ENCODE measurements around the gene LRFN3.
"Not testable (repeated sequence)": the region's sequence is repeated elsewhere in the genome, so short reads cannot be mapped to it uniquely, and the experiment has no call there.

LRFN3 gene

DNA sequence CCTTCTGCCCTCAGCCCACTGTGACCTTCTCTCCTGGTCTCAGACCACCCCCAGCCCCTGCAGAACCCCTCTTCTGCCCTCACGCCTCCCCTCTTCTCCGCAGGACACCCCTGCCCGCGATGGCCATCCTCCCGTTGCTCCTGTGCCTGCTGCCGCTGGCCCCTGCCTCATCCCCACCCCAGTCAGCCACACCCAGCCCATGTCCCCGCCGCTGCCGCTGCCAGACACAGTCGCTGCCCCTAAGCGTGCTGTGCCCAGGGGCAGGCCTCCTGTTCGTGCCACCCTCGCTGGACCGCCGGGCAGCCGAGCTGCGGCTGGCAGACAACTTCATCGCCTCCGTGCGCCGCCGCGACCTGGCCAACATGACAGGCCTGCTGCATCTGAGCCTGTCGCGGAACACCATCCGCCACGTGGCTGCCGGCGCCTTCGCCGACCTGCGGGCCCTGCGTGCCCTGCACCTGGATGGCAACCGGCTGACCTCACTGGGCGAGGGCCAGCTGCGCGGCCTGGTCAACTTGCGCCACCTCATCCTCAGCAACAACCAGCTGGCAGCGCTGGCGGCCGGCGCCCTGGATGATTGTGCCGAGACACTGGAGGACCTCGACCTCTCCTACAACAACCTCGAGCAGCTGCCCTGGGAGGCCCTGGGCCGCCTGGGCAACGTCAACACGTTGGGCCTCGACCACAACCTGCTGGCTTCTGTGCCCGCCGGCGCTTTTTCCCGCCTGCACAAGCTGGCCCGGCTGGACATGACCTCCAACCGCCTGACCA is 3.3 kb downstream of the LRFN3 start:
- no peak for ATAC-seq

DNA sequence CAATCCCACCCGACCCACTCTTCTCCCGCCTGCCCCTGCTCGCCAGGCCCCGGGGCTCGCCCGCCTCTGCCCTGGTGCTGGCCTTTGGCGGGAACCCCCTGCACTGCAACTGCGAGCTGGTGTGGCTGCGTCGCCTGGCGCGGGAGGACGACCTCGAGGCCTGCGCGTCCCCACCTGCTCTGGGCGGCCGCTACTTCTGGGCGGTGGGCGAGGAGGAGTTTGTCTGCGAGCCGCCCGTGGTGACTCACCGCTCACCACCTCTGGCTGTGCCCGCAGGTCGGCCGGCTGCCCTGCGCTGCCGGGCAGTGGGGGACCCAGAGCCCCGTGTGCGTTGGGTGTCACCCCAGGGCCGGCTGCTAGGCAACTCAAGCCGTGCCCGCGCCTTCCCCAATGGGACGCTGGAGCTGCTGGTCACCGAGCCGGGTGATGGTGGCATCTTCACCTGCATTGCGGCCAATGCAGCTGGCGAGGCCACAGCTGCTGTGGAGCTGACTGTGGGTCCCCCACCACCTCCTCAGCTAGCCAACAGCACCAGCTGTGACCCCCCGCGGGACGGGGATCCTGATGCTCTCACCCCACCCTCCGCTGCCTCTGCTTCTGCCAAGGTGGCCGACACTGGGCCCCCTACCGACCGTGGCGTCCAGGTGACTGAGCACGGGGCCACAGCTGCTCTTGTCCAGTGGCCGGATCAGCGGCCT is 4.1 kb downstream of the LRFN3 start:
- ATAC-seq, result no peak

DNA sequence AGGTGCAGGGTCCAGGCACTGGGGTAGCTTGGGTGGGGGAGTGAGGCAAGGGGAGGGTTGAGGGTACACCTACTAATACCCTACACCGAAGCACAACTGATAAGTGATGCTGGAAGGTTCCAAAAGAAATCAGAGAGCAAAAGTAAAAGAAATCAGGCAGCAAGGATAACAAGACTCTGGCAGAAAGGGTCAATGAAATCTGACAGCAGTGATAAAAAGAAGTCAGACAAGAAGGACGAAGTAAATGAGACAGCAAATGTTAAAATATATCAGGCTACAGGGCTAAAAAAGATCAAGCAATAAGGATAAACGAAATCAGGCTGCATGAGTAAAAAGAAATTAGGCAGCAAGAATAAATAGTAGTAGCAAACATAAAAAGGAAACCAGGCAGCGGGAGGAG is 4.7 kb downstream of the LRFN3 start:
- ATAC-seq, result no peak

DNA sequence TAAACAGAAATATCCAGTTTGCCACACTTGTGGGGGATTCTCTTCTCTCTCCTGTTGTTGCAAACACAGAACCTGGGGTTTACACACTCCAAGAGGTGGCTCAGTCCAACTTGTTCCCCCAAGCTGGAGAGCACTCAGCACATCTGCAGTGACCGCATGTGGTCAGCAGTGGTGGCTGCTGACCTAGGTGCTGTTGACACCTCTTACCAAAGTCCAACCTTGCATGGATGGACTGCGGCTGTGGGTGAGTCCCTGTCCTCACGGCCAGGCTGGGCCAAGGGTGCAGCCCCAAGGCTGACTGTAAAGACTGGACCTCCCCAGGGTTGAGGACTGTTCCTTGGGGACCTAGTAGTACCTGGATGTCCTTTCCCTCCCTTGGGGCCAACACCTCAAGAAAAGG is 6.1 kb downstream of the LRFN3 start:
- ATAC-seq, result no peak

DNA sequence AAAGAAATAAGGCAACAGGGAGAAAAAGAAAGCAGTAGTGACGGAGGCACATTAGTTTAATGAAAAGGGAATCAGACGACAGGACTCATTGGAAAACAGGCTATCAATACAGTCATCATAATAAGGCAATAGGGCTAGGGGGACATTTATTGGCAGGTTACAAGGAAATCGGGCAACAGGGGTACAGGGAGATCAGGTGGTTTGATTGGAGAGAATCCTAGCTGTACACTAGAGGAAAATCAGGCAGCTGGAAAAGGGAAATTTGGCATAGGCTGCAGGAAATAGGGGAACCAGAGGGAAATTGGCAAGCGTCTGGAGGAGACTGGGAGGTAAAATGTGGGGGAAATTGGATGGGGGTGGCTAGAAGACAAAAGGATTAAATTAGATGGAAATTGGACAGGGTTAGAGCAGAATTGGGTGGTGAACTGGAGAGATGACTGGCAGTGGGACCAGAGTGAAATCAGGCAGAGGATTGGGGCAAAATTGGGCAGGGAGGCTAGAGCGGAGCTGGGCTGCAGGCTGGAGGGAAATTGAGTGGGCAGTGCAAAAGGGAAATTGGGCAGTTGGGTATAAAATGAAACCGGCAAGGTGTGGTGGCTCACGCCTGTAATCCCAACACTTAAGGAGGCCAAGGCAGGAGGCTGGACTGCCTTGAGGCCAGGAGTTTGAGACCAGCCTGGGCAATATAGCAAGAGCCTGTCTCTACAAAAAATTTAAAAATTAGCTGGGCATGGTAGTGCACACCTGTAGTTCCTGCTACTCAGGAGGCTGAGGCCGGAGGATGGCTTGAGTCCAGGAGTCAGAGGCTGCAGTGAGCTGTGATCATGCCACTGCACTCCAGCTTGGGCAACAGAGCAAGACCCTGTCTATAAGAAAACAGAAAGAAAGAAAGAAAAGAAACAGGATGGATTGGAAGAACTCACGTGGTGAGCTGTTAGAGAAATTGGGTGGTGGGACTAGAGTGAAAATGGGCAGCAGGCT is 7.4 kb downstream of the LRFN3 start:
- no peak for ATAC-seq

DNA sequence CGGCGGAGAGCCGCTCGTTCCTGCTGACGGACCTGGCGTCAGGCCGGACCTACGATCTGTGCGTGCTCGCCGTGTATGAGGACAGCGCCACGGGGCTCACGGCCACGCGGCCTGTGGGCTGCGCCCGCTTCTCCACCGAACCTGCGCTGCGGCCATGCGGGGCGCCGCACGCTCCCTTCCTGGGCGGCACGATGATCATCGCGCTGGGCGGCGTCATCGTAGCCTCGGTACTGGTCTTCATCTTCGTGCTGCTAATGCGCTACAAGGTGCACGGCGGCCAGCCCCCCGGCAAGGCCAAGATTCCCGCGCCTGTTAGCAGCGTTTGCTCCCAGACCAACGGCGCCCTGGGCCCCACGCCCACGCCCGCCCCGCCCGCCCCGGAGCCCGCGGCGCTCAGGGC is 8.4 kb downstream of the LRFN3 start:
- no peak for ATAC-seq

DNA sequence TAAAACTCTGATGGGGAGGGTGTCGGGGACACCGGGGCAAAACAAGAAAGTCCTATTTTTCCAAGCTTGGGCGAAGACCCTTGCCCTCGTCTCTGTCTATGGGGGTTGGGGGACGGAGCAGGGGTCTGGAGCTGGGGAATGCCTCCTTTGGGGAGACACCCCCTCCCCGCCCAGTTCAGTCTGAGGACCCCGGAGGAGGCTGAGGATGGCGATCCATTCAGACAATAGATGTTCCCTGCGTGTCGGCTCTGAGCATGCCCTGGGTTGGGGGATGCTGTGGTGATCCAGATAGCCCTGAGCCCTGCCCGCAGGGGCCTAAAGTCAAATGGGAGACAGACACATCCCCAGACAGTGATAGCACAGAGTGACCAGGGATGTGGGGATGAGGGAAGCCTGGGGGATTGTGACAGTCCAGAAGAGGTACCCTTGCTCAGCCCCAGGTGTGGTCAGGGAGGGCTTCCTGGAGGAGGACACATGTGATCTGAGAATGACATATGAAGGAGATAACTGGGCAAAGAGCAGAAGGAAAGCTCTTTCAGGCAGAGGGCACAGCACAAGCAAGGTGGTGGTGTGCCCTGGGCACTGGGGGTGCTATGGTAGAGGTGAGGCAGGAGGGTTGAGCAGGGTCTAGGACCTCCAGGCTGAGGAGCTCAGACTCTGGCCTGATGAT is 9.1 kb downstream of the LRFN3 start:
- no peak for ATAC-seq

DNA sequence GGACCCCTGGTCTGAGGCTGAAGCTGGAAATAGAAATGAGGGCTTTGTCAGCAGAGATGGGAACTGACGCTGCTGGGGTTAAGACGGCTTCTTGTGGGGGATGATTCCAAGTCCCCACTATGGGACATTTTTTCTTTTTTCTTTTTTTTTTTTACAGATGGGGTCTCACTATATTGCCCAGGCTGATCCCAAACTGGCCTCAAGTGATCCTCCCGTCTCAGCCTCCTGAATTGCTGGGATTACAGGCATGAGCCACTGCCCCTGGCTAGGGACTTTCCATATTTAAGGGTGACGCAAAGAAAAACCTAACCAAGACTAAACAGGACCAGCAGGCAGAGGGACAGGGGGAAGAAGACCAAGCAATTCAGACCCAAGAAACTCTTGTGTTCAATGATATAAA is 10.0 kb downstream of the LRFN3 start:
- ATAC-seq, result no peak

DNA sequence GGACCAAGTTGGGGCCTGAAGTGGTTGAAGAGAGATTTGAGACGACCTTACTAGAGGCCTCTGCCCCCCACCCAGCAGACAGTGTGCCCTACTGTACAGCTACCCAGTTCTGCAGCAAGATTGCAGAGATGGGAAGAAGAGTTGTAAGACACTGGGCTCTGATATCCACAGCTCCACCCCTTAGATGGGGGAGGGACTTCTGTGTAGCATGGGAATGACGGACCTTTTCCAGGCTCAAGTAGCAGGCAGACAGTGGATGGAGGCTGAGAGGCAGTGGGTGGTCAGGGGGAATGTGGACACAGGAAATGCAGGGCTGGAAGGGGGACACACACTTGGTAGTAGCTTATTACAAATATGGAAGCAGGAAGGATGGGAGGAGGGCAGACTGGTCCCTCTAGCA is 13.0 kb downstream of the LRFN3 start:
- no peak for ATAC-seq

DNA sequence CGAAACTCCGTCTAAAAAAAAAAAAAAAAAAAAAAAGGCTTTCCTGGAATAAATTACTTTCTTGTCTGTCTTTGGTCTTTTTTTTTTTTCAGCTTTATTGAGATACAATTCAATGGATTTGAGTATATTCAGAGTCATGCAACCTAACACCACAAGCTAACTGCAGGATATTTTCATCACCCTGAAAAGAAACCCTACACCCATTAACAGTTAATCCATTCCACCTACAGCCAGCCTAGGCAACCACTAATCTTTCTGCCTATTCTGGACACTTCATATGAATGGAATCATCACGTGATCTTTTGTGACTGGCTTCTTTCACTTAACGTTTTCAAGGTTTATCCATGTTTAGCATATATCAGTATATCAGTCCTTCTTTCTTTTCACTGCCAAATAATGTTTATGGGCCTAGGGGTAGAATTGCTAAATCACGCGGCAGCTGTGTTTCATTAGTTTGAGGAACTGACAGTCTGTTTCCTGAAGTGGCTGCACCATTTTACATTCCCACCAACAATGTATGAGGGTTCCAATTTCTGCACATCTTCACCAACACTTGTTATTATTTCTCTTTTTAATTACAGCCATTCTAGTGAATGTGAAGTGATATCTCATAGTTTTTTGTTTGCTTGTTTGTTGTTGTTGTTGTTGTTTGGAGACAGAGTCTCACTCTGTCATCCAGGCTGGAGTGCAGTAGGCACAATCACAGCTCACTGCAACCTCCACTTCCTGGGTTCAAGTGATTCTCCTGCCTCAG is 19.9 kb downstream of the LRFN3 start:
- no peak for ATAC-seq

DNA sequence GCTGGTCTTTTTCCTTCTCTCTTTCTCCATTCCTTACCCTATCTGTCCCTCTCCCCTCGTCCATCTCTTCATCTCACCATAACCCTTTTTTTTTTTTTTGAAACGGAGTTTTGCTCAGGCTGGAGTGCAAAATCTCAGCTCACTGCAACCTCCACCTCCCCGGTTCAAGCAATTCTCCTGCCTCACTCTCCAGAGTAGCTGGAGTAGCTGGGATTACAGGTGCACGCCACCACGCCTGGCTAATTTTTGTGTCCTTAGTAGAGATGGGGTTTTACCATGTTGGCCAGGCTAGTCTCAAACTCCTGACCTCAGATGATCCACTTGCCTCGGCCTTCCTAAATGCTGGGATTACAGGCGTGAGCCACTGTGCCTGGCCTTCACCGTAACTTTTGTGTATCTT is 21.2 kb downstream of the LRFN3 start:
- ATAC-seq, result not testable (repeated sequence)

DNA sequence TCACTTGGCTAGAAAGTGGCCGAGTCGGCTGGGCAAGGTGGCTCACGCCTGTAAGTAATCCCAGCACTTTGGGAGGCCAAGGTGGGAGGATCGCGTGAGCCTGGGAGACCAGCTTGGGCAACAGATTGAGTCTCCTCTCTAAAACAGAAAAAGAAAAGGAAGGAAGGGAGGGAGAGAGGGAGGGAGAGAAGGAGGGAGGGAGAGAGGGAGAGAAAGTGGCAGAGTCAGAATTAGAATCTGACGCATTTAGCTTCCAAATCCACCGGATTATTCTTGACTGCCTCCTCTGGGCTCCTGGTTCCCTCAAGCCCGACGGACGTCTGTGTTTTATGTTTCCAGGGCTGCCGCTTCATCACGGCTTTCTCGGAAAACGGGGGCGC is 22.5 kb downstream of the LRFN3 start:
- ATAC-seq, result no peak

DNA sequence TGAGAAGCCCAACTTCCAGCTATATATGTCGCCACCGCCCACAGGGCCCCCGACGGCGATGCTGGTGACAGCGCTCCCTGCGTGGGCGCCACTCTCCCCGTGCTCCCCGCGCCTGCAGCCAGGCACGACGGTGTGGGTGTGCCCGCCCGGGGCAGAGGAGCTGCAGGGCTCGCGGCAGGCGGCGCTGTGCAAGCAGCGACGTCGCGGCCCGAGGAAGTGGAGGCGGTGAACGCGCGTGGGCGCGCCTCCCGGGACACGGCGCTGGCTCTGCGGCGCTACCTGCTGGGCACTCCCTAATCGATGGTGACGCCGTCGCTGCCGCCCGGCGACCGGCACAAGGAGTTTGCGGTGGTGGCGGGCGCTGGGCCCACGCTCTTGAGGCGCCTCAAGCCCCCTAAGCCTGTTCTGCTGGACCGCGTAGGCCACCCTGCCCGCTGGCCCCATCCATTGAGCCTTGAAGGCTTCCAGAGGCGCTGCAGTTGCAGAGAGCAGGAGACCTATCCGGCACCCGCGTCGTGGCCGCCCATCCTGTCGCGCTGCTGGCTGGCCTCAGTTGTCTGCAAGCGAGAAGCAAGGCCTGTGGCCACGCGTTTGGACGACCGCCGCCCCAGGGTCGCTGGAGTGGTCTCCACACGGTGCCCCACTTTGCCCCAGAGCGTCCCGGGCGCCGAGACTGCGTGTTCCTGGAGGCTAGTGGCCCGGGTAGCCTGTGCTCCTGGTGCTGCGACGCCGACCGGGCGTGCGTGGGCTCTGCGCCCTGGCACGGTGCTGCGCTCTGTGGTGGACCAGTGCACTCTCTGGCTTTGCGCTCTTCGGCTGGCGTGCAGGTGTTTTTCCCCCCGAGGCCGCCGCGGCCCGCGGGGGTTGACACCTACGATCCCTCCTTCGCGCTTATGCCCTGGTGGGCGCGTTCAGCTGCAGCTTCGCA is 23.1 kb downstream of the LRFN3 start:
- peak; percentile 94 for ATAC-seq

DNA sequence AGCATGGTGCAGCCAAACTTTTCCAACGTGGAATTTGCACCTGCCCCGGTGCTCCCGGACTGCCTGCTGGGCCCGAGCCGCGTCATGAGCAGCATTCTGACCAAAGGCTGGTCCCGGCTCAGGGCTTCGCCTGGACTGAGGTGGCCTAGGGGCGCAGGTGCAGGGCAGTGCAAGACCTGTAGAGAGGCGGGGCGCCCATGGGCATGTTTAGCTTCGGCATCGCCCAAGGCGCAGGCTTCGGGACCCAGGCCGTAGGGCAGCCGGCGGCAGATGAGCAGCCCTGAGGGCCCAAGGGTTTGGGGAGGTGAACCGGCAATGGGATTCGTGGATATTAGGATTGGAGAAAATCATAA is 23.8 kb downstream of the LRFN3 start:
- ATAC-seq, result no peak

DNA sequence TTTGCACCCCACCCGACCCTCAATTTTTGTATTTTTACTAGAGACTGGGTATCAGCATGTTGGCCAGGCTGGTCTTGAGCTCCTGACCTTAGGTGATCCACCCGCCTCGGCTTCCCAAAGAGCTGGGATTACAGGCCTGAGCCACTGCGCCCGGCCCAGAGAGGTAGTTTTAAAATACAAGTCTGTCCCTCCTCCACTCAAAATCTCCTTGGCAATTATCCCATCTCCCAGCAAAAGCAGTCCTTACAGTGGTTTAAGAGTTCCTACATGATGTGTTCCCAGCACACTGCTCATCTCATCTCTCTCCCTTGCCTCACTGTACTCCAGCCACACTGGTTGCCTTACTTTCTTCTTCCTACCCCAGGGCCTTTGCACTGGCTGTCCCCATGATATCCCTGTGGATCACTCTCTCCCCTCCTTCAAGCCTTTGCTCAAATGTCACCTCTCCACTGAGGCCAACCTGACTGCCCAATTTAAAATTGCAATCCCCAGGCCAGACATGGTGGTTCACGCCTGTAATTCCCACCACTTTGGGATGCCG is 24.3 kb downstream of the LRFN3 start:
- no peak for ATAC-seq

DNA sequence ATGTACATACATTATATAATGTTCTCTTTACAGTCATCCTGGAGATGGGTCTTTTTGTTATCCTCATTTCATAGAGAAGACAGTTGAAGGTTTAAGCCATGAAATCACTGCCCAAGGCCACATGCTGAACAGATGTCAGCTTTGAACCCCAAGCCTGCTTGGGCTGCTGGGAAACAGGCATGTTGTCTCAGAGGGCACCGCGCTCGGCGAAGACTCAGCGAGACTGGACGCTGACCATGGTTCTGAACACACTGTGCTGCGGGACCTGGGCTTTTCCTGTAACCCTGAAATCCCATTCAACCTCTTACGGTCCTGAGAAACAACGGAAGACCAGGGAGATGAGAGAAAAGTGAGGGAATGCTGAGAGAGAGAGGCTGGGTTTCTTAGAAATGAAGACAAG is 27.3 kb downstream of the LRFN3 start:
- no peak for ATAC-seq

DNA sequence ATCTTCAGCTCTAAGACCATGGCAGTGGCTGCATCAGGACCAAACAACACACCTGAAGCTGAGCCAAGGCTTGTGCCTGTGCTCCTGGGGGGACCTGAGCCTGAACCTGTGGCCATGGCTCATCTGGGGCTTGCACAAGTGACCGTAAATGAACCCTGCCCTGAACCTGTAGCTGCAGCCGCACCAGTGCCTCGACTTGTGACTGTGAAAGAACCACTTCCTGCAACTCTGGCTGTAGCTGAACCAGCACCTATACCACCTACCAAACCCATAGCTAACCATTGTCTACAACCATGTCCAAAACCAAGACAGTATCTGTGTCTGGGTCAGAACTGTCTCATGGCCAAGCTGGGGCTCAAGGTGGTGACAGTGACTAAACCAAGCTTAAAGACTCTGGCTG is 30.6 kb downstream of the LRFN3 start:
- ATAC-seq, result no peak

DNA sequence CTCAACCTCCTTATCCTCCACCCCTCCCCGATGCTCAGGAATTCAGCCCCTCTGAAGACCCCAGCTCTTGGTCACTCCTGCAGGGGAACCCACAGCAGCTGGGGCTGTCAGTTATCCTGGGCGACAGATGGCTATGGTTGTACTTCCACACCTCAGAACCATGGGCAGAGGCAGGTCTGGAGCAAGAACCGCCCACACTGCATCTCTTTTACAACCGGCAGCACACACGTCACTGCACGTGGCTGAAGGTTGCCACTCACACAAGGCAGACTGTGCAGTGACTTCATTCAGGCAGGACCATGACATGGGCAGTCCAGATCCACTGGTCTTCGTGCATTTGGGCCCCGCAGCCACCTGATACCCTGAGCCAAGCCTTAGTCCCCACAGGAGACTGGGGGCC is 37.3 kb downstream of the LRFN3 start:
- ATAC-seq, result no peak

DNA sequence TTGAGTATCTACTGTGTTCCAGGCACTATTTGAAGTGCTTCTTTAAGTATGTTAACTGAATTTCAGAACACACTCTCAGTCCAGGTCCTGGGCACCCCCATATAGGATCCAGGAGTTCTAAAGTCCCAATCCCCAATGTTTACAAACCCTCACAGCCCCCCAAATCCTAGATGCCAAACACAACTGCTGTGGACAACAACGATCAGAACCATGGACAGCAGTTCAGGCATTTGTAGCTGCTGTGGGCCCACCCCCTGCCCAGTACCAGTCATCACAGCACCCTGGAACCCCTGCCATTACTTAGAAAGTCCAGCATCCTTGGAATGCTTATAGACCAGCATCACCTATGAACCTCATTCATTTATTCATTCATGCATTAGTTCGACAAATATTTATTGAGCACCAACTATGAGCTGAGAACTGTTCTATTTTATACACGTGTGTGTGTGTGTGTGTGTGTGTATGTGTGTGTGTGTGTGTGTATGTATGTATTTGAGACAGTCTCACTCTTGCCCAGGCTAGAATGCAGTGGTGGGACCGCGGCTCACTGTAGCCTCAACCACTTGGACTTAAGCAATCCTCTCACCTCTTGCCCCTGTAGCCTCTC is 39.5 kb downstream of the LRFN3 start:
- no peak for ATAC-seq

Measured in activated CD4-positive, CD25-positive, alpha-beta regulatory T cell treated with anti-CD3 and anti-CD28 coated beads, Interleukin-2, amount 50 U/mL, for 24 hours (primary cell).